Stimulated activated CD8-positive, alpha-beta memory T cell treated with anti-CD3 and anti-CD28 coated beads, Interleukin-15, amount 100 ng/mL, for 24 hours (primary cell): ENCODE data around the gene HBEGF.

Experiments
- DNase-seq: peaks from one replicate; pipeline ENCODE4 v3.0.0-alpha.2; 2020; ENCODE audit warnings: low read depth

Gene HBEGF

DNA sequence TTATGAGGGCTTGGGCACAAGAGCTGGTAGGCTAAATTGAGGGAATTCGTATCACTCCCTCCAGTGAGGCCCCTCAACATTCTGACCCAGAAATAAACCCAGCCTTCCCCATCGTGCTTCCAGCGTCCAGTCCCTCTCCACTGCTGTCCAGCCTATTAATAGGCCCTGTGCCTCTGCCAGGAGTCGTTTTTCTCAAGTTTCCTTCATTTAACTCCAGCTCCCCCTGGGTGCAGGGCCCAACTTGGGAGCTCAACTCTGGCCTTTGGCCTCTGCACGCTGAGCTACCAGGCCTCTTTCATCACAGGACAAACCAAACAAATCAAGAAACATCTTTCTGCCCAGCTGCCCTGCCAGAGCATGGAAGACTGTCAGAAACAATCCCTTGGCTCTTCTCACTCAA, 10.0 kb downstream of the HBEGF start:
- DNase-seq = no peak

DNA sequence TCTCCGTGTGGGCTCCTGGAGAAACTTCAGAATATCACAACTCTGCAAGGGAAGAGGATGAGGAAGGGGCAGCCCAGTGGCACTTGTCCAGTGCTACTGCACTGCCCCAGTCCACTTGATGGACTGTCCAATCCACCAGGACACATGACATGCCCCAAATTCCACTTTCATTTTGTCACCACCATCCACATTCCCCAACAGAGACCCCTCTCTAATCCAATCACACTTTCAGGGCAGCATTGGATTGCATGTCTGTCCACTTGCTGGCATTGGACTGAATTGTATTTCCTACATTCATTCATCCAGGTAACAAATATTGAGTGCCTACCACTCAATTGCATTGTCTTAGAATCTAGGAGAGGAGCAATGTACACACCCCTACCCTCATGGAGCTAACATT, 14.8 kb downstream of the HBEGF start:
- no peak for DNase-seq

DNA sequence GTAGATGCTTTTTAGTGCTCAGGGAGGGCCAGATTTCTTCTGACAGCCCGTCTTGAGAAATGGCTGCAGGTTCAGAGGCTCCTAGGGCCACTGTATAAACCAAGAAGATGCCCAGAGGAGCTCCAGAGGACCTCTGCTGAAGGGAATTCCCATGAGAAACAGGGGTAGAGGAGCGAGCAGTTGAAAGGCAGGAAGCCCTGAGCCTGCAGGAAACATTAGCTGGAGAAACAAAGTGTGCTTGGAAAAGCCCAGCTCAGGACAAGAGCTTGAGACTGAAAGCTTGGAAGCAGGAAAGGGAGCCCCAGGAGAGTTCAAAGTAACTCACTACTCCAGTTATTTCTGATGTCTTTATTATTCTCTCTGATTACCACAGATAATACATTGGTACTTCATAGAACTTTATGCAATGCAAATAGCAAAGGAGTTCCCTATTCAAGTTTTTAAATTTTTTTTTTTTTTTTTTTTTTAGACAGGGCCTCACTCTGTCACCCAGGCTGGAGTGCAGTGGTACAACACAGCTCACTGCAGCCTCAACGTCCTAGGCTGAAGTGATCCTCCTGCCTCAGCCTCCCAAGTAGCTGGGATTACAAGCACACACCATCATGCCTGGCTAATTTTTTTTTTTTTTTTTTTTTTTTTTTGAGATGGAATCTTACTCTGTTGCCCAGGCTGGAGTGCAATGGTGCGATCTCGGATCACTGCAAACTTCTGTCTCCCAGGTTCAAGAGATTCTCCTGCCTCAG, 16.5 kb downstream of the HBEGF start:
- no peak for DNase-seq

DNA sequence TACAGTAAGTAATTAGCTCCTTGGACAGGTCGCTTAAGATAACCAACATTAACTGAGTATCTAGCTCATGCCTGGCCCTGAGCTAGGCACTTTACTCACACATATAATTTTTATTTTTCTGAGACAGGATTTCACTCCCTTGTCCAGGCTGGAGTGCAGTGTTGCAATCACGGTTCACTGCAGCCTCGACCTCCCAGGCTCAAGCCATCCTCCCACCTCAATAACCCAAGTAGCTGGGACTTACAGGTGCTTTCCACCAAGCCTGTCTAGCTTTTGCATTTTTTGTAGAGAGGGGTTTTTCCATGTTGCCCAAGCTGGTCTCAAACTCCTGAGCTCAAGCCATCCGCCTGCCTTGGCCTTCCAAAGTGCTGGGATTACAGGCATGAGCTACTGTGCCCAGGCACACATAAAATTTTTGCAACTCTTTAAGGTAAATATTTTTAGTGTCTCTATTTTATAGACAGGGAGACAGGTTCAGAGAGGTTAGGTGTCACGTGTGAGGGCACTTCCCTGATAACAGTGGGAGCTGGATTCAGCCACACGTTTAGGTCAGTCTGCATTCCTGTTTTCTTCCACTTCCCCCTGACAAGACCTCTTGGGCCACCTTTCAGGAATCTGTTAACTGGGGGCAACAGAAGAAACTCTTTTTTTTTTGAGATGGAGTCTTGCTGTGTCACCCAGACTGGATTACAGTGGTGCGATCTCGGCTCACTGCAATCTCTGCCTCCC, 18.2 kb downstream of the HBEGF start:
- DNase-seq = no peak

DNA sequence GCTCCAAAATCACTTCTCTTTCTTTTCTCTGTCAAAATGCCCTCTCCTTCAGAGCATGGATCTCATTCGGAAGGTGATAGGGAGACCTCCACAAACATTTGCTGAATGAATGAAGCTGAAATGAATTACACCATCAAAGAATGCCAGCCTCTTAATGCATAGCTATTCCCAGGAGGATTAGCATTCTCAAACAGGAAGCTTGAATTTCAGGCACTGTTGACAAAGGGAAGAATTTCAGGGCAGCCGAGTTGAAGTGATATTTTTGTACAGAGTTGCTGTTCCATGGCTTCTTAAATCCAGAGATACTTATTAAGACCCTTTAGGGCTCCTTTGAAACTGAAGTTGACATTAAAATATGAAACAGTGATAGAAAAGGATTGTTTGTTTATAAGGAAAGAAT, 18.8 kb downstream of the HBEGF start:
- no peak for DNase-seq

DNA sequence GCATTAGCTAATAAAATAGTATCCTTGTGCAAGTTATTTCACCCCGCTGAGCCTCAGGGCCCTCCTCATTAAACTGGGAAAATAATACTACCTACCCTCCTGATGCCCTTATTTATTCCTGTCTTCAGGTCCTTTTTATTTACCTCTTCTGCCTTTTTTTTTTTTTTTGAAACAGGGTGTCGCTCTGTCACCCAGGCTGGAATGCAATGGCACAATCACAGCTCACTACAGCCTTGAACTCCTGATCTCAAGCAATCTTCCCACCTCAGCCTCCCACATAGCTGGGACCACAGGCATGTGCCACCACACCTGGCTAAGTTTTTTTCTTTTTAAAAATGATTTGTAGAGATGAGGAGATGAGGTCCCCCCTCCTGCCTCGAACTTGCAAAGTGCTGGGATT, 20.9 kb downstream of the HBEGF start:
- DNase-seq = no peak

DNA sequence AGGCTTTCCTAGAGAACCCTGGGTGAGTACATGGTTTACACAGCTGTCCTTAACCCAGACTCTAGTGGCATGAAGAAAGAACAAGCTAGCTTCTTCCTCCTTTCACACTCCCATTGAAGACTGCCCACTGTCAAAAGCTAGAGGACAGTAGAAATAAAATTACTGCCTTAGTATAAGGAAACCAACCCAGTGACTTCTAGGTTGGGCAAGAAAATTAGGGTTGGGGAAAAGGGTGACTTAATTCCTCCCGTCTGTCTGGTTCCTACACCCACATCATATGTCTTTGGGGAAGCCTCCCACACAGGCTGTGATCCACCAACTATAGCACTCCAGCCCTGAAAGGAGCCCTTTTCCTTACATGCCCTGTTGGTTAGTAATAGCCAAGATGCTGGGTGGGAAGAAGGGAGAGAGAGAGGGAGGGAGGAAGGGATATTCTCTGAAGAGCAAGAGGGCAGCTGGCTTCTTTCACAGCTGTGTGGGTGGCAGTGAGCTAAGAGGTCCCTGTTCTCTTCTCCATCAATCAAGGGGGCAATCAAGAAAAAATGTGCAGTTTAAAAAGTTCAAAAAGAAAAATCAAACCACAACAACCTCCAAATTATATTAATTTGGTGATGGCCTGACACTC, 21.7 kb downstream of the HBEGF start:
- no peak for DNase-seq

DNA sequence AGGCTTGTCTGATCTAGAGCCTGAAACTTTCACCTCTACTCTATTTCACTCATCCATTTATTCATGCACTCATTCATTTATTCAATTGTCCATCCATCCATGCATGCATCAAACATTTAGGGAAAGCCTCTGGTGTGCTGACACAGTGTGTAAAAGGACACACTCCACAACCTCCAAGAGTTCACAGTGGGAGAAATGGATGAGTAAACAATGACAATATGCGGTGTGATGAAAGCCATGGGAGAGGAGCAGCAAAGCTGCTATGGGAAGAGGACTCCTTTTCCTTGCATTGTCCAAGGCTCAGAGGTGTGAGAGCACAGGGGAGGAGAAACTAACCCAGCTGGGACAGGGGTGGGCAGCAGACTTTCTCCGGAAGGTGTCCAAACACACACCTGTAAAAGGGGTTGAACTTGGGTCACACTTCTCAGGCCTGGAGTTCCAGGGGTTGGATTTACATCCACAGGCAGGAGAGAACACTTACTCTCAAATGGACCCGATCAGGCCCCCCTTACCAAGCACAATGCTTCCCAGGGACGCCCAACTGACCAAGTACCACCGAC, 22.3 kb downstream of the HBEGF start:
- DNase-seq = no peak

DNA sequence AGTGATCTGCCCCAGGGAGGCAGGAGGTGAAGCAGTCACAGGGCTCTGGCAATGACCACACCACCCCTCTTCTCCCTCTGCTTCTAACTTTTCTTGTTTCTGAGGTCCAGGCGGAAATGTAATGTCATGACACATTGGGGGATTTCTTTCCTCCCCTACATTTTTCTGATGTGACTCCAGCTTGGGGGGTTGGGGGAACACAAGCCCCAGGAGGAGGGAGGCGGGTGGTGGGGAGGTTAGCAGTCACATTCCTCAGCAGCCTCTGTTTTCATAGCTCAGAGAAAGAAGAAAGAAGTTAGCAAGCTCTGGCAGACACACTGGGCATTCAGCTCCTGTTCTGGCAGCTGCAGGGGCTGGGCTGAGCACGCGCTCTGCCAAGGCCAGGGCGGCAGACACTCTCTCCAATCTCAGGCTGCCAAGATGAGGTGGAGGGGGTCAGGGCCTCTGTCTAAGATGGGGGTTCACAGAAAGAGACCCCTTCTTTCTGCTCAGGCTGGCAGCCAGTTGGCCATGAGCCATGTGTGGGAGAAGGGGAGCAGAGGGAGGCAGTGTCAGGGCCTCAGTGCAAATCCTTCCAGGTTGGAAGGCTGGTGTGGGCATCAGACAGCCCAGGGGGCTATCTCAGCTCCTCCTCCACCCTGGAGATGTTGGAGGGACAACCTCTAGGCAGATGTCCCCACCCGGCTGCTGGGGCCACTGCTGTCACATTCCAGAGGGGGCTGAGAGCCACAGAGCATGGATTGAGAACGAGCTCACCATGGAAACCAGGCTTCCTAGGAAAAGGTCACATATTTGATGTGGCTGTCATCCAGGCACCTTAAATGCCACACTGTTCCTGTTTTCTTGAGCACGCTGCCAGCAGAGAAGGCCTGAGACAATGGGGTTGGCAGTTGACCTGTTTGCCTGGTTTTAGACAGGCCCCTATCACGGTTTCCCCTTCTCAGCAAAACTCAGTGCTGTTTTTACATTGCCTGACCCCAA, 23.4 kb downstream of the HBEGF start:
- no peak for DNase-seq

DNA sequence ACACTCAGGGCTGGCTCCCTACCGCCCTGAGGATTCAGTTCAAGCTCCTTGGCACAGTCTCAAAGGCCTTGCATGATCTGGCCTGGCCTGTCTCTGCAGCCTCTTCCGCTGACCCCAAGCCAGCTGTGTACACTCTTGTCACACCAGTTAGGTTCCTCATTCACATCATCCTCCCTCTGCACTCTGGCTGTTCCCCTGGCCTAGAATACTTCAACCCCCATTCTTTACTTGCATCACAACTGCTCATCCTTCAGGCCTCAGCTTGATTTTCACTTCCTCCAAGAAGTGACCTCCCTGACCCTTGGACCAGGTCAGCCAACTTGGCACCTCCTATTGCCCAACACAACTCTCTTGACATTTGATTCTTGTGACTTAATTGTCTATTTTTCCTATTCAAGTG, 24.6 kb downstream of the HBEGF start:
- DNase-seq = no peak

DNA sequence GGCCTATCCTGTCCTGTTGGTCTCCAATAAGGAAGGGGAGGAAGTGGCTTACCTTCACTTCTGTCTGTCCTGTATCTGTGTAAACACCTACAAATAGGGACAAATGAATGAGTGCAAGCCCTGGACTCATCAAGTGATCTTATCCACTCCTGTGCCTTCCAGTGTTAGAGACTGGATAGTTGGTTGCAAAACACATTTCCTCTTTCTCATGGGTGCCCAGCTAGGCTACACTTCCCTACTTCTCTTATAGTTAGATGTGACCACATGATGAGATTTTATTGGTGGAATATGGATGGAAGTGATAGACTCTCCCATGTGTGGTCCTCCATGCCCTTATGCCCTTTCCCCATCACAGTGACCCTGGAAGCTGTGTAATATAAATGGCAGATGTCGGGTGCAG, 26.6 kb downstream of the HBEGF start:
- no peak for DNase-seq

DNA sequence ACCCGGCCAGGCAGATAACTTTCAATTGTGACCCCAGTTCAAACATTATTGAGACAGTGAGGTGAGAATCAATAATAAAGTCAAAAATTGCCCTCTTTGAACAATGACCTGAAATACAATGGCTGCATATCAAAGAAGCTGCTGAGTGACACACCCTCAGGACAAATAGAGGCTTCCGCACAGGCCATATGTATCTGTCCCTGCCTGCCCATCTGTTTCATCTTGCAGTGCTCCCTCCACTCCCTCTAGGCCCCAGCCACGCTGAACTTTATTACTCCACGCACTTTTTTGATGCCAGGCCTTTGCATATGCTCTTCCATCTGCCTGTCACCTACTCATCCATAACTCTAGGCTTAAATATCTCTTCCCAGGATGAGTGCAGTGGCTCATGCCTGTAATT, 27.6 kb downstream of the HBEGF start:
- no peak for DNase-seq

DNA sequence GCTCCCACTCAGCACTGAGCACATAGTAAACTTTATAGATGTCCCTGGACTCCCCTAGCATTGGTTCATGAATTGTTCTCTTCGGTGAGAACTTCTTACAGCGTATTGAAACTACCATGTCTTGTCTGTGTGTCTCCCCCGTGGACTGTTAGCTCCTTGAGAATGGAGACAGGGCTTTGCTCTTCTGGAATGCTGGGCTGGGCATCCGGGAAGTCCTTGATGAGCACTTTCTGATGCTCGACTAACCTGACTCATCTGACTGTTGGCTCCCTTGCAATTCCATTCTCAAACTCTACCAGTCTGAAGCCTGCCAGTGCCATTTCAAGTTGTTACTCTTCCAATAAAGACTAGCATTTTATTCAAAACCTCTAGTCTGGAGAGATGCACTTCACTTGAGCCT, 28.5 kb downstream of the HBEGF start:
- DNase-seq = no peak

DNA sequence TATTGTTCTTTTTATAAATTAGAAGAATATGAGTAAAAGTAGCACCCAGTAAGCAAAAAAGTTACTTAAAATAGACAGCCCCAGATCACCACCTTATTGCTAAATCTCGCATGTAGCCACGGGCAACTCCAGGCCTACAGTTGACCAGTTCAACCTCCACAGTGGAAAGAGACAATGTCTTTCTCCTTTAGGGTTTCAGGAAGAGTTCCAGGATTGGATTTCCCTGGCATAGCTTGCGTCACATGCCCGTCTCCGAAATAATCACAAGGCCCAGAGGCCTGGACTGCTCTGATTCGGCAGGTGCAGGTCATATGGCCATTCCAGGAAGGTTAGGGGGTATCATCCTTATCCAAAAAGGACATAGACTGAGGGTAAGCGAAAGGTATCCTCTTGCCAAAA, 33.6 kb downstream of the HBEGF start:
- DNase-seq = no peak

DNA sequence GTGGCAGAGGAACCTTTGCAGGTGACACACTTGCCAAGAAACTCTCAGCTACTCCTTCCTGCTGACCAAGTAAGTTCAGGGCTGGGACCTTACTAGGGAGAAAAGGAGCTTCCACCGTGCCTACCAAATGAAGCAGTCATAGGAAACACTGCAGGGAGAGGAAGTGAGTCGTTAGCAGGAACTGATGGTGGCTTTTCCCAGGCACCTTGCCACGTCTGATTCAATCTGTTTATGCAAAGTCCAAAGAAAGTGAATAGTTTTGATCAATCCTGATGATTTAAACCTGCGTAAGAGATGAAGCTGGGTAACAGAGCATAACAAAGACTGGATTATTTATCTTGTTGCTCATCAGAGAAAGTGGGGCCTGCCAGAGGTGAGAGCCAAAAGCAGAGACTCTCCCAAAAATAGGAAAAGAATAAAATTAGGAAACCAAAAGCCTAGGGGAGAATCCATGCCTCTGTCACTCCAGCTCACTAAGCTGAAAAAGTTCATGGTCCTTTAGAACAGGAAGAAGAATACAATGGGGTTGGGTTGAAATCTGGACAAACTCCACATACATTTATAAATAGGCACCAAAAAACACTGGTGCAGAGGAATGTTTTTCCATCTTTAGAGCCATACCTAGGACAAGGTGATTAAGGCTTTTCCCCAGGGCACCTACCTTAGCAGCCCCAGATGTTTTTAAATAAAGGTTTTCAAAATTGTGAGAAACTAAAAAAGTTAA, 34.2 kb downstream of the HBEGF start:
- no peak for DNase-seq

DNA sequence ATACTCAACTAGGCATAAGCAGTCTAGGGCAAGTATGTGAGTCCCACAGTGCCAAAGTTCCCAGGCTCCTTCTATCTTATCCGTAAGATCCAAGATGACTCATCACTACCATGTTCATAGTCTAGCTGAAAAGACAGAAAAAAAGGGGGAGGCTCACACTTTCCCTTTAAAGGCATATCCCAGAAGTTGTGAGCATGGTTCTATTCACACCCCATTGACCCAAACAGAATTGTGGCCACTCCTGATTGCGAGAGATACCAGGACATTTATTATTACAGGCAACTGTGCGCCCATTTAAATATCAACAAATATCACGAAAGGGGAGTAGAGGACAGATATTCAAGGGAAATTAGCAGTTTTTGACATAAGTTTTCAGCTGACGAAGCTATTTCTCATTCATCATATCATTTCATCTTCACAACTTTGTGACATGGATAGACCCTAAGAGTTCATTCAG, 35.4 kb downstream of the HBEGF start:
- DNase-seq = no peak

DNA sequence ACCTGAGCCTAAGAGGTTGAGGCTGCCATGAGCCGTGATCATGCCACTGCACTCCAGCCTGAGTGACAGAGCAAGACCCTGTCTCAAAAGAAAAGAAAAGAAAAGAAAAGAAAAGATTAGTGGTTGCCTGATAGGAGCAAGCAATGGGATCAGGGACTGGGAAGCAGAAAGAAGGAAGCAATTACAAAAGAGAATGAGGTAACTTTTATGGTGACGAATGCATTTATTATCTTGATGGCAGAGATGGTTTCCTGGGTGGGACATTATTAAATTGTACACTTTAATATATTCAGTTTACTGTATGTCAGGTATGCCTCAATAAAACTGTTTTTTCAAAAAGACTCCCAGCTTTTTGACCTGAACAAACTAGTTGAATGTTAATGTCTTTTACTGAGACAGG, 36.0 kb downstream of the HBEGF start:
- no peak for DNase-seq

DNA sequence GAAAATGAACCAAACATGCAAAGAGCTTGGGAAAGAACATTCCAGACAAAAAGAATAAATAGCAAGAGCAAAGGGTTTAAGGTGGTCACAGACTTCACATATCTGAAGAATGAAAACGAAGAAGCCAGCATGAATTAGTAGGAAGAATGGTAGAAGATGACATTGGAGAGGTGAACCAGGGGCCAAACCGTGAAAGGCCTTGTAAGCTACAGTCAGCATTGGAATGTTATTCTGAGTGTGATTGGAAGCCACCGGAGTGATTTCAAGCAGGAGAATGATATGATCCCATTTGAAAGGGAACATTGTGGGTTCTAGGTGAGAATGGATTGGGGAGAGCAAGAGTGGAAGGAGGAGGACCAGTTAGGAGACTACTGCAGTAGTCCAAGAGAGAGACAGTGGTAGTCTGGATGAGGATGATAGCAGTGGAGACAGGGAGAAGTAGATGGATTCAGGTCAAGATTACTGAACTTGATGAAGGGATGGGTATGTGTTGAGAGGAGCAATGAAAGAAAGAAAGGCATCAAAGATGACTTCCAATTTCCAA, 36.6 kb downstream of the HBEGF start:
- DNase-seq = no peak

DNA sequence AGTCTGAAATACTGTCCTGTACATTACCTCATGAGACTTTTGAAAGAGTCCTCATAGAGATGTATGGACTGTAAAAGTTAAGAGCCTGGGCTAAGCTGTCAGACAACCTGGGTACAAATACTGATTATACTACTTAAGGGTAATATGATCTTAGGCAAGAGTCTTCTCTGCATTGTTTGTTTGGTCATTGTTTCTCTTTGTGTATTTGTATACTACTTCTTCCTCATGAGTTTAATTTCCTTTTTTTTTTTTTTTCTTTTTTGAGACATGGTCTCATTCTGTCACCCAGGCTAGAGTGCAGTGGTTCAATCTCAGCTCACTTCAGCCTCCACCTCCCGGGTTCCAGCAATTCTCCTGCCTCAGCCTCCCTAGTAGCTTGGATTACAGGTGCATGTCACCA, 40.9 kb downstream of the HBEGF start:
- DNase-seq = no peak

DNA sequence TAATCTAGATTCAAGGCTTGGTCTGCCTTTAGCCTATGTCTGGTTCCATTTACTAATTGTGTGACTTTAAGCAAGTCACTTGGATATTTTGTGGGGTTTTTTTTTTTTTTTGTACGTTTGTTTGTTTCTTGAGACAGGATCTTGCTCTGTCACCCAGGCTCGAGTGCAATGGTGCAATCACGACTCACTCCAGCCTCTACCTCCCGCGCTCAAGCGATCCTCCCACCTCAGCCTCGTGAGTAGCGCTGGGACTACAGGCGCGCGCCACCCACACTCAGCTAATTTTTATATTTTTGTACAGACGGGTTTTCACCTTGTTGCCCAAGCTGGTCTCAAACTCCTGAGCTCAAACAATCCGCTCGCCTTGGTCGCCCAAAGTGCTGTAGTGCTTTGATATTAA, 42.4 kb downstream of the HBEGF start:
- DNase-seq = no peak
